Hepatocyte (in vitro differentiated cells): ENCODE measurements around the gene RBM42. TPM values are rescaled to one million over a fixed set of nuclear protein-coding genes. Genes with fewer than 3 reads are reported as not detected.

Experiments
- DNase-seq: peaks from one replicate; pipeline ENCODE4 v3.0.0-alpha.2; 2016; ENCODE audit warnings: low spot score
- H2AFZ ChIP-seq: fragments of 200-600 bp; sonication (generic); 2 replicates; pipeline ENCODE4 v1.6.0; 2016; ENCODE audit warnings: antibody characterized with exemption, mild to moderate bottlenecking
- H3K27ac ChIP-seq: fragments of 200-600 bp; sonication (generic); 2 replicates; pipeline ENCODE4 v1.5.1; 2016; ENCODE audit warnings: mild to moderate bottlenecking
- H3K27me3 ChIP-seq: fragments of 200-600 bp; sonication (generic); 2 replicates; pipeline ENCODE4 v1.6.1; 2016
- H3K36me3 ChIP-seq: fragments of 200-600 bp; sonication (generic); replicated peaks from 2 replicates; pipeline ENCODE4 v1.5.1; 2016; ENCODE audit warnings: low read depth; ENCODE audit not compliant: insufficient read depth
- H3K4me1 ChIP-seq: fragments of 200-600 bp; sonication (generic); 2 replicates; pipeline ENCODE4 v1.5.1; 2016; ENCODE audit warnings: mild to moderate bottlenecking, moderate library complexity; ENCODE audit not compliant: insufficient read depth
- H3K4me2 ChIP-seq: fragments of 200-600 bp; sonication (generic); 2 replicates; pipeline ENCODE4 v1.6.0; 2016
- H3K4me3 ChIP-seq: fragments of 200-600 bp; sonication (generic); 2 replicates; pipeline ENCODE4 v1.5.1; 2016; ENCODE audit warnings: mild to moderate bottlenecking
- H3K79me2 ChIP-seq: fragments of 200-600 bp; sonication (generic); 2 replicates; pipeline ENCODE4 v1.6.0; 2017; ENCODE audit warnings: mild to moderate bottlenecking
- H3K9me2 ChIP-seq: fragments of 200-600 bp; sonication (generic); replicated peaks from 2 replicates; pipeline ENCODE4 v1.6.0; 2017; ENCODE audit warnings: mild to moderate bottlenecking; ENCODE audit not compliant: insufficient read depth
- H3K9me3 ChIP-seq: fragments of 200-600 bp; sonication (generic); 2 replicates; pipeline ENCODE4 v1.5.1; 2016; ENCODE audit warnings: low read depth, mild to moderate bottlenecking
- H4K20me1 ChIP-seq: fragments of 200-600 bp; sonication (generic); 2 replicates; pipeline ENCODE4 v1.6.0; 2016; ENCODE audit warnings: mild to moderate bottlenecking; ENCODE audit not compliant: insufficient read depth, poor library complexity, severe bottlenecking
- CTCF ChIP-seq: fragments of 200-600 bp; sonication (generic); IDR thresholded peaks from 2 replicates; pipeline ENCODE4 v1.5.1; 2016; ENCODE audit warnings: antibody characterized with exemption, mild to moderate bottlenecking; ENCODE audit not compliant: poor library complexity
- EZH2 ChIP-seq: fragments of 200-600 bp; sonication (generic); IDR thresholded peaks from 2 replicates; pipeline ENCODE4 v1.6.1; 2016; ENCODE audit warnings: antibody characterized with exemption, mild to moderate bottlenecking, borderline replicate concordance
- EZH2phosphoT487 ChIP-seq: fragments of 200-600 bp; sonication (generic); IDR thresholded peaks from one replicate; pipeline ENCODE4 v1.6.1; 2018; ENCODE audit warnings: antibody characterized with exemption, mild to moderate bottlenecking, low read depth, moderate library complexity; ENCODE audit not compliant: unreplicated experiment, severe bottlenecking
- WGBS: methylation state at CpG from one replicate; pipeline ENCODE4 v1.1.6; 2016; ENCODE audit warnings: low lambda C conversion rate; ENCODE audit errors: missing lambda C conversion rate; 5-methylcytosine and 5-hydroxymethylcytosine counted together
- polyA plus RNA-seq: library from polyadenylated mRNA; unstranded; fragments of >200 nt; fragmentation: Nextera tagmentation; extraction: Ambion mirVana; gene quantifications from 2 replicates; pipeline ENCODE4 v1.2.1, GENCODE V29; 2016
- total RNA-seq: library from RNA; depleted of rRNA; stranded (reverse); fragments of >200 nt; gene quantifications from 2 replicates; pipeline ENCODE4 v1.2.3, GENCODE V29; 2014

RBM42 gene
- total and polyA plus RNA-seq, 2 experiments from 2014 or later = 43.6 to 113 TPM

GRCh38 chr19:35671818-35672217 is 43.0 kb downstream of the RBM42 start:
- H2AFZ ChIP-seq = no peak overlapping the region
- DNase-seq = peak; percentile 45
- H3K27ac ChIP-seq = no peak overlapping the region
- no peak overlapping the region for H3K4me2 ChIP-seq
- no peak for TF ChIP-seq CTCF
- no peak for TF ChIP-seq EZH2phosphoT487
- no peak for TF ChIP-seq EZH2
- H3K9me2 ChIP-seq = no peaks in the 10 kb centered on the region
- H3K36me3 ChIP-seq = no peaks in the 10 kb centered on the region
- H3K9me3 ChIP-seq = no peaks in the 10 kb centered on the region
- H4K20me1 ChIP-seq = no peaks in the 10 kb centered on the region
- 65% methylated on average over 3 of the region's 3 CpGs for WGBS
- H3K4me1 ChIP-seq = no peaks in the 10 kb centered on the region
- no peak overlapping the region for H3K4me3 ChIP-seq
- H3K27me3 ChIP-seq = no peaks in the 10 kb centered on the region
- H3K79me2 ChIP-seq = no peaks in the 10 kb centered on the region

DNA sequence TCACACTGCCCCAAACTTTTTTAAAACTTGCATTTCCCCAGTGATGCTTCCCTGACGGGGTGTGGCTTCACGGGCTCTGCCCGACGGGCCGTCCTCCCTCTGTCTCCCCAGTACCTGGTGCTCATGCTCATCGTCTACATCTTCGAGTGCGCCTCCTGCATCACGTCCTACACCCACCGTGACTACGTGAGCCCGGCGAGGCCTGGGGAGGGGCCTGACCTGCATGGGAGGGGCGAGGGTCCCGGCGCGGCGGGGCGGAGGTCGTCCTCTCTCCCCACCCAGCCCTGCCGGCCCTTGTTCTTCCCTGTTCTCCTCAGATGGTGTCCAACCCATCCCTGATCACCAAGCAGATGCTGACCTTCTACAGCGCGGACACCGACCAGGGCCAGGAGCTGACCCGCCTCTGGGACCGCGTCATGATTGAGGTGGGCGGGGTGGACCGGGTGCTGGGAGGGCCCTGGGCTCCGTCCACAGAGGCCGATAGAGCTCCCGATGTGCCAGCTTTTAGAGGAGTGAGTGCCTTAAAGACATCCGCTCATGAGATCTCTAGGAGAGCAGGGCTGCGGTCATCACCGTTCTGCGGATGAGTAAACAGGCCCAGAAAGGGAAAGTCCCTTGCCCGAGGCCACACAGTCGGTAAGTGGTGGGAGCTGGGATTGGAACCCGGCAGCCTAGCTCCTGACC is 44.4 kb downstream of the RBM42 start:
- peak overlapping the region; percentile 12 for H3K4me3 ChIP-seq

DNA sequence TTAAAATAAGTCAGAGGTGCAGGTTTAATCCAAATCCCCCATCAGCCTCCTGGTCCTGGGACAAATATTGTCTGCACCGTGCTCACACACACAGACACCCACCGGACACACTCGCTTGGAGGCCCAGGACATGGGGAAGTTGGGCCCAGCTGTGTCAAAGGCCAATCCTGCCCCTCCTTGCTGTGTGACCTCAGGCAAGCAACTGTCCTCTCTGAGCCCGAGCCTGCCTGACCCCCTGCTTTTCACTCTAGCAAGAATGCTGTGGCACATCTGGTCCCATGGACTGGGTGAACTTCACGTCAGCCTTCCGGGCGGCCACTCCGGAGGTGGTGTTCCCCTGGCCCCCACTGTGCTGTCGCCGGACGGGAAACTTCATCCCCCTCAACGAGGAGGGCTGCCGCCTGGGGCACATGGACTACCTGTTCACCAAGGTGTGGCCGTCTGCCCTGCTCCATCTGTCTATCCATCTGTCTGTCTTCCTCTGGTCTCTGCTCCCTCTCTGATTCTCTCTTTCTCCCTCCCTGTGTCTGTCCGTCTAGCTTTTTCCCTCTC is 46.8 kb downstream of the RBM42 start:
- 83% methylated on average over 14 of the region's 15 CpGs for WGBS
- no peak overlapping the region for H3K4me3 ChIP-seq

More for the DNA sequence above, 44.4 kb downstream of the RBM42 start:
- Histone ChIP-seq H3K4me1 (no peaks in the 10 kb centered on the region), H3K79me2 (no peaks in the 10 kb centered on the region), H3K4me2 (peak overlapping the region; percentile 74), H3K27ac (no peak overlapping the region), H4K20me1 (no peaks in the 10 kb centered on the region), H3K27me3 (no peaks in the 10 kb centered on the region), H3K36me3 (no peaks in the 10 kb centered on the region), H3K9me2 (no peaks in the 10 kb centered on the region), H2AFZ (peak overlapping the region; percentile 53), H3K9me3 (no peaks in the 10 kb centered on the region)
- DNase-seq = peak; percentile 62
- 6% methylated on average over 32 of the region's 39 CpGs for WGBS
- TF ChIP-seq EZH2phosphoT487 (no peak), EZH2 (no peak), CTCF (no peak)

More for the DNA sequence above, 46.8 kb downstream of the RBM42 start:
- Histone ChIP-seq H3K36me3 (no peaks in the 10 kb centered on the region), H3K4me1 (no peaks in the 10 kb centered on the region), H3K27me3 (no peaks in the 10 kb centered on the region), H3K79me2 (no peaks in the 10 kb centered on the region), H4K20me1 (no peaks in the 10 kb centered on the region), H2AFZ (no peak overlapping the region), H3K9me3 (no peaks in the 10 kb centered on the region), H3K27ac (no peak overlapping the region), H3K4me2 (no peak overlapping the region), H3K9me2 (no peaks in the 10 kb centered on the region)
- no peak for TF ChIP-seq EZH2phosphoT487
- TF ChIP-seq EZH2 = no peak
- TF ChIP-seq CTCF = no peak
- no peak for DNase-seq

Other genes with a start within 250 kb of the RBM42 start
- gene FFAR2, start 180.8 kb upstream of the RBM42 start, total RNA-seq = 0.16 and 0.20 TPM in 2 replicates
- 0.64 TPM in 1 of 2 replicates, not detected in the other for gene FFAR2, start 180.8 kb upstream of the RBM42 start, polyA plus RNA-seq
- gene KRTDAP, start 138.6 kb upstream of the RBM42 start, total RNA-seq = 1.6 and 2.7 TPM in 2 replicates
- gene KRTDAP, start 138.6 kb upstream of the RBM42 start, polyA plus RNA-seq = 0.97 and 1.6 TPM in 2 replicates
- 57.0 and 64.1 TPM in 2 replicates for gene DMKN, start 115.4 kb upstream of the RBM42 start, total RNA-seq
- 99.5 and 111 TPM in 2 replicates for gene DMKN, start 115.4 kb upstream of the RBM42 start, polyA plus RNA-seq
- 0.40 TPM in 1 of 2 replicates, not detected in the other for gene SBSN, start 100.7 kb upstream of the RBM42 start, total RNA-seq
- gene SBSN, start 100.7 kb upstream of the RBM42 start, polyA plus RNA-seq = 0.19 and 0.66 TPM in 2 replicates
- not detected in 2 replicates for gene GAPDHS, start 95.6 kb upstream of the RBM42 start, total RNA-seq
- gene GAPDHS, start 95.6 kb upstream of the RBM42 start, polyA plus RNA-seq = not detected in 2 replicates
- 115 and 133 TPM in 2 replicates for gene TMEM147, start 83.4 kb upstream of the RBM42 start, total RNA-seq
- gene TMEM147, start 83.4 kb upstream of the RBM42 start, polyA plus RNA-seq = 287 and 288 TPM in 2 replicates
- gene ATP4A, start 65.4 kb upstream of the RBM42 start, total RNA-seq = 5.0 and 6.4 TPM in 2 replicates
- gene ATP4A, start 65.4 kb upstream of the RBM42 start, polyA plus RNA-seq = 3.5 and 5.1 TPM in 2 replicates
- gene PMIS2, start 42.9 kb upstream of the RBM42 start, total RNA-seq = not detected in 2 replicates
- not detected in 2 replicates for gene PMIS2, start 42.9 kb upstream of the RBM42 start, polyA plus RNA-seq
- gene HAUS5, start 16.3 kb upstream of the RBM42 start, total RNA-seq = 4.9 and 6.3 TPM in 2 replicates
- 12.6 and 15.4 TPM in 2 replicates for gene HAUS5, start 16.3 kb upstream of the RBM42 start, polyA plus RNA-seq
- 1.0 and 1.4 TPM in 2 replicates for gene ETV2, start 12.7 kb downstream of the RBM42 start, total RNA-seq
- 0.79 and 3.5 TPM in 2 replicates for gene ETV2, start 12.7 kb downstream of the RBM42 start, polyA plus RNA-seq
- 586 and 603 TPM in 2 replicates for gene COX6B1, start 19.3 kb downstream of the RBM42 start, total RNA-seq
- 635 and 692 TPM in 2 replicates for gene COX6B1, start 19.3 kb downstream of the RBM42 start, polyA plus RNA-seq
- gene UPK1A, start 37.5 kb downstream of the RBM42 start, total RNA-seq = 3.6 and 7.8 TPM in 2 replicates
- 19.6 and 27.5 TPM in 2 replicates for gene UPK1A, start 37.5 kb downstream of the RBM42 start, polyA plus RNA-seq
- not detected in 2 replicates for gene ZBTB32, start 75.5 kb downstream of the RBM42 start, total RNA-seq
- gene ZBTB32, start 75.5 kb downstream of the RBM42 start, polyA plus RNA-seq = 0.11 and 0.80 TPM in 2 replicates
- gene KMT2B, start 89.0 kb downstream of the RBM42 start, total RNA-seq = 6.9 and 12.8 TPM in 2 replicates
- gene KMT2B, start 89.0 kb downstream of the RBM42 start, polyA plus RNA-seq = 9.3 and 10.7 TPM in 2 replicates
- gene IGFLR1, start 113.4 kb downstream of the RBM42 start, total RNA-seq = 3.6 and 5.6 TPM in 2 replicates
- gene IGFLR1, start 113.4 kb downstream of the RBM42 start, polyA plus RNA-seq = 4.5 and 4.6 TPM in 2 replicates
- 11.4 and 27.4 TPM in 2 replicates for gene U2AF1L4, start 116.4 kb downstream of the RBM42 start, total RNA-seq
- gene U2AF1L4, start 116.4 kb downstream of the RBM42 start, polyA plus RNA-seq = 60.7 and 76.0 TPM in 2 replicates
- 24.8 and 39.1 TPM in 2 replicates for gene PSENEN, start 116.6 kb downstream of the RBM42 start, total RNA-seq
- 106 and 127 TPM in 2 replicates for gene PSENEN, start 116.6 kb downstream of the RBM42 start, polyA plus RNA-seq
- 7.9 and 12.0 TPM in 2 replicates for gene LIN37, start 119.5 kb downstream of the RBM42 start, total RNA-seq
- gene LIN37, start 119.5 kb downstream of the RBM42 start, polyA plus RNA-seq = 13.6 and 17.6 TPM in 2 replicates
- gene HSPB6, start 128.0 kb downstream of the RBM42 start, total RNA-seq = 7.1 and 14.2 TPM in 2 replicates
- 235 and 240 TPM in 2 replicates for gene HSPB6, start 128.0 kb downstream of the RBM42 start, polyA plus RNA-seq
- 3.7 and 12.2 TPM in 2 replicates for gene PROSER3, start 129.1 kb downstream of the RBM42 start, total RNA-seq
- 26.5 and 30.7 TPM in 2 replicates for gene PROSER3, start 129.1 kb downstream of the RBM42 start, polyA plus RNA-seq
- gene ARHGAP33, start 146.5 kb downstream of the RBM42 start, total RNA-seq = 0.84 and 6.7 TPM in 2 replicates
- gene ARHGAP33, start 146.5 kb downstream of the RBM42 start, polyA plus RNA-seq = 7.9 and 11.4 TPM in 2 replicates
- 5.1 and 6.8 TPM in 2 replicates for gene PRODH2, start 183.8 kb downstream of the RBM42 start, total RNA-seq
- 7.1 and 13.9 TPM in 2 replicates for gene PRODH2, start 183.8 kb downstream of the RBM42 start, polyA plus RNA-seq
- gene NPHS1, start 223.5 kb downstream of the RBM42 start, total RNA-seq = 0.30 and 0.36 TPM in 2 replicates
- 0.15 and 0.76 TPM in 2 replicates for gene NPHS1, start 223.5 kb downstream of the RBM42 start, polyA plus RNA-seq
- gene KIRREL2, start 227.9 kb downstream of the RBM42 start, total RNA-seq = 0.12 and 1.4 TPM in 2 replicates
- 0.64 and 2.3 TPM in 2 replicates for gene KIRREL2, start 227.9 kb downstream of the RBM42 start, polyA plus RNA-seq
- 19.8 and 29.0 TPM in 2 replicates for gene APLP1, start 239.5 kb downstream of the RBM42 start, total RNA-seq
- 115 and 147 TPM in 2 replicates for gene APLP1, start 239.5 kb downstream of the RBM42 start, polyA plus RNA-seq